HG02870 (cell line): Measurements from ENCODE around the gene SEC11A.
A peak's percentile ranks its signal among the peaks of the same experiment; 100 is the strongest.

Experiments
- ATAC-seq: cut with Tn5 transposase; IDR thresholded peaks from one replicate; pipeline ENCODE4 v1.9.1; 2021; ENCODE audit warnings: mild to moderate bottlenecking, moderate library complexity; ENCODE audit not compliant: unreplicated experiment

Gene SEC11A

GRCh38 chr15:84685304-84685703 is 30.6 kb downstream of the SEC11A start:
- no peak for ATAC-seq

GRCh38 chr15:84684092-84684491 is 31.8 kb downstream of the SEC11A start:
- ATAC-seq = no peak

DNA sequence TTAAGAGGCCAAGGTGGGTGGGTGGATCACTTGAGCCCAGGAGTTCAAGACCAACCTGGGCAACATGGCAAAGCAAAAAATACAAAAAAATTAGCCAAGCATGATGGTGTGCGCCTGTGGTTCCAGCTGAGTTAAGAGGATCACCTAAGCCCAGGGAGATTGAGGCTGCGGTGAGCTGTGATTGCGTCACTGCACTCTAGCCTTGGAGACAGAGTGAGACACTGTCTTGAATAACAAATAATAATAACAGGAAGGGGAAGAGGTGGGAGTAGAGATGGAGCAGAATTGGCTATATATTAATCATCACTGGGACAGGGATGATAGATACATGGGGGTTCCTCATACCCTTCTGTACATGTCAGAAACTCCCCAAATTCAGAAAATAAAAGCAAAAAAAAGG is 34.1 kb downstream of the SEC11A start:
- ATAC-seq = no peak

GRCh38 chr15:84671211-84671610 is 44.7 kb downstream of the SEC11A start:
- no peak for ATAC-seq

DNA sequence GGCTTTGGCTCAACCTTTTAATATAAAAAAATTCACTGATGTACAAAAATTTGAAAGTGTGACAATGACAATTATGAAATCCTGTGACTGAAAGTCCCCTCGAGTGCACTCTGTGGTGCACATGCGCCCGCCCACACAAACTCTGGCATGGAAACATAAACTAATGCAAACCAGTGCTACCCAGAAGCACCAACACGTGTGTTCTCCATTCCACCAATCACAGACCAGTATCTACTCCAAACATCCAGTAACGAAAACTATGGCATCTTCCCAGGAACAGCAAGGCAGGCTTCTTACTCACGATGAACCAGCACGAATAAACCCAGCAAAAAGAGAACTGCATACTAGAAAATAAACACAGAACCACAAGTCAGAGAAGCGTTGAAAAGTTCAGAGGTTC is 46.2 kb downstream of the SEC11A start:
- ATAC-seq = no peak

- no peak for ATAC-seq
These were observed 47.5 kb downstream of the SEC11A start for GRCh38 chr15:84668221-84668982.

GRCh38 chr15:84666373-84666772 is 49.6 kb downstream of the SEC11A start:
- ATAC-seq = no peak

GRCh38 chr15:84661001-84661400 is 54.9 kb downstream of the SEC11A start:
- ATAC-seq = no peak

DNA sequence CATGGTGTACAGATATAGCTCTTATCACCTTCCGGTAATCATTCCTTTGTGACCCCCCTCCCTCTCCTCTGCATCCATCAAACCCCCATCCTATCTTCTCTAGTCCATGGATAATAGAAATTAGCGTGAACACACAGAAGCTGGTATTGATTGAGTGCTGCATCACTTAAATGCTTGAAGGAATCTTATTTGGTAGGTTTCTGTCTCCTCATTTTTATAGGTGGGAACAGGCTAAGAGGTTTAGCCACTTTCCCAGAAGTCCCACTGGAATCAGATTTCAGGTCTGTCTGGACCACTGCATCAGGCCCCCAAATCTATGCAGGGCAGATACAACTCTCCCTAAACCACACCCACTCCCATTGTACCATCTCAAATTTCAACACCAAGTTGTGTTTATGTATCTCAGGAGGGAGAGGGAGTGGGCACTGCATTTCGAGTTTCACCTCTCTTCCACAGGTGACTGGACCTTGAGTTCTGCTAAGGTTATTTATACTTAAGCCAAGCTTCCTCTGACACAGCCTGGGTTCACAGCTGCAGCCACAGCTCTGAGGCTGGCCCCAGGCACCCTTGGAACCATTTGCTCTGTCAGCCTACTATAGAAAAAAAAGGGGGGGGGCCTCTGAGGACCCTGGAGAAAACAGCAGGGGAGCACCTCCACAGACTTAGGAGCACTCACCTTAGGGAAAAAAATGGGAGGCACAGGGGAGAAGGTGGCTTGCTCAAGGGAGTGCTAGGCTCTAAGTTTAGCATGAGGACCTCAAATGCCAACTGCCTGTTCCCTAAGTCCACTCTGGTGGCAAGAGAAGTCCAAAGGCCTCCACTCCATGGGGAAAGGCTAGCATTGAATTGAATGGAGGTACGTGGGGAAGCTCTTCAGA is 55.8 kb downstream of the SEC11A start:
- no peak for ATAC-seq

- no peak for ATAC-seq
These were observed 57.0 kb downstream of the SEC11A start for GRCh38 chr15:84658788-84659411.

DNA sequence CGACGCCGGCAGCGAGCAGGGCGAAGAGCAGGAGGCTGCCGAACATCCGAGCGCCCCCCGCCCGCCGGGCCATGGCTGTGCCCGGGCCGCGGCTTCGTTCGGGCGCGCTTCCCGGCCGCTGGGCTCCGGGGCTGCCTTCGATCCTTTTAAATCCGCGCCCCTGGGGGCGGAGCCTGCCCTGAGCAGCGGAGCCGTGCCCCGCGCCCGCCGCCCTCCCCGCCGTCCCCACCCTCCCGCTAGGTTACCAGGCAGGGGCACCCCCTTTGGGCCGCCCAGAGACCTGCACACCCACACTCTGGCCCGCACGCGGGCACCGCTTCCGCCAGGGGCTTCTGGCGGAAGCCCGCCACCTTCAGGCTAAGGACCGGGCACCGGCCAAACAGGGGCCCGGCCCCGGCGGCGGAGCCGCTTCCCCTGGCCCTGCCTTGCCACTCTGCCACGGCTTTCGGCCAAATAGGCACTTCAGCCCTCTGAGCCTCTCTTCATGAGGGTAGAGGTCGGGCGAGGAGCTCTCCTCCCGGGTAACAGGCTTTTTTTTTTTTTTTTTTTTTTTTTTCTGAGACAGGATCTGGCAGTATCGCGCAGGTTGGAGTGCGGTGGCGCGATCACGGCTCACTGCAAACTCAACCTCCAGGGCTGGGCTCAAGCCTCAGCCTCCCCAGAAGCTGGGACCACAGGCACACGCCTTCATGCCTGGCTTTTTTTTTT is 57.7 kb downstream of the SEC11A start, which contains the start of gene NMB:
Gene NMB, minus strand, starts transcription at position 120 of the 708 bp plus-strand sequence. Its CDS starts 47 bp downstream, at position 73.
- ATAC-seq = peak; percentile 43

DNA sequence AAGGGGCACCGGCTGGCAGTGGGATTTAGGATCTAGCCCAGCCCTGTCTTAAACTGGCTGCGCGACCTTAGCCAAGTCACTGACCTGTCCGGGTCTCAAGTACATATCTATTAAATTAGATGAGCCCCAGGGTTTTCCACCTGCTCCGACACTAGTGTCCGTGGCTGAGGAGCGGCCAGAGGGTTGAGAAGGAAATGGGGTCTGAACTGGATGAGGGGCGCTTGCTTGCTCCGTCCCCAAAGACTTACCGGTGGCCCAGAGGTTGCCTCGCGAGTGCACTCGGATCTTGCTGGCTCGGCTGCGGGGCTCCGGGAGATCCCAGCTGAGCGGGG is 58.2 kb downstream of the SEC11A start:
- no peak for ATAC-seq

DNA sequence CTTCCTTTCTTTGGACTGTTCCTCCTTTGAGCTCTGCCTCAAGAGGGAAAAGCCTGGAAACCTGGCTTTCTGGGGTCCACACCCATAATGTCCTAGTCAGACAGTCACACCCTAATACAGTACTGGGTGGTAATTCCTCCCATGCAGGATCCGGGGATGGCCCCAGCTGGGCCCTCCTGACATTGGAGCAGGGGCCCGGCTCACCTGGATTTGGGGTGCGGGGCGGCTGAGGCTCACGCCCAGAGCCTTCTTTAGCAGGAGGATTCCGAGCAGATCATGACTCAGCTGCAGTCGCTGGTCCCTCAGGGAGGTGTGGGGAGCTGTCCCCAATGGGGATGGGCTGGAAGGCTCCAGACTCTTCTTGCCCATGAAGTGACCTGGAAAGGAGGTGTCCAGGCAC is 59.0 kb downstream of the SEC11A start:
- ATAC-seq = no peak

DNA sequence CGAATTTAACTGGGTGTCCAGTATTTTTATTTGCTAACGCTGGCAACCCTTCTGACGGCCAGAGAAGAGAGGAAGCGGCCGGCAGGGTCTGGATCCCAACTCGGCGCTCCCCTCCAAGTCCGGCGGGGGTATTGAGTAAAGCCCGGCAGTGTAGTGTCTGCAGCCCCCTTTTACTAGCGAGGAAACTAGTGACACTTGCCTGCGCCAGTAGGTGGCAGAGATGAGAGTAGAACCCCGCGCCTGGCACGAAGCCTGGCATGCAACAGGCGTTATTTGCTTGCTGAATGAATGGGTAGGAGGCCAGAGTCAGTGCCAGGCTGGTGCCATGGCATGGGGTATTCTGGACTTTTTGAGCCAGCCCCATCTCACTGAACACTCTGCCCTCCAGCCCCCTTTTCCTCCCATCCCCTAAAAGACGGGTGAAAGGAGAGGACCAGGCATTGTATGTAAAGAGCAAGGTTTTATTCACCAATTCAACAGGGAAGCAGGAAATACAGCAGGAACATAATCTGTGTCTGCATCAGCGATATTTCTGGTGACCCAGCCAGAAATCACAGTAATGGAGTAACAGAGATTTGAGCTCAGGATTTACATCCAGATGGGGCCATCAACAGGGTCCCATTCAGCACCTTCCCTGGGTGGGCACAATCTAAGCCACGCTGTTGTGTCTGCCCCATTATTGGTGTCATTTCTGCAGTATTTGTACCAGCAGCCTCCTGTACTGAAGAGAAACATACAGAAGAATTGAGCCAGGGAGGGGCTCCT is 61.1 kb downstream of the SEC11A start:
- ATAC-seq = no peak

DNA sequence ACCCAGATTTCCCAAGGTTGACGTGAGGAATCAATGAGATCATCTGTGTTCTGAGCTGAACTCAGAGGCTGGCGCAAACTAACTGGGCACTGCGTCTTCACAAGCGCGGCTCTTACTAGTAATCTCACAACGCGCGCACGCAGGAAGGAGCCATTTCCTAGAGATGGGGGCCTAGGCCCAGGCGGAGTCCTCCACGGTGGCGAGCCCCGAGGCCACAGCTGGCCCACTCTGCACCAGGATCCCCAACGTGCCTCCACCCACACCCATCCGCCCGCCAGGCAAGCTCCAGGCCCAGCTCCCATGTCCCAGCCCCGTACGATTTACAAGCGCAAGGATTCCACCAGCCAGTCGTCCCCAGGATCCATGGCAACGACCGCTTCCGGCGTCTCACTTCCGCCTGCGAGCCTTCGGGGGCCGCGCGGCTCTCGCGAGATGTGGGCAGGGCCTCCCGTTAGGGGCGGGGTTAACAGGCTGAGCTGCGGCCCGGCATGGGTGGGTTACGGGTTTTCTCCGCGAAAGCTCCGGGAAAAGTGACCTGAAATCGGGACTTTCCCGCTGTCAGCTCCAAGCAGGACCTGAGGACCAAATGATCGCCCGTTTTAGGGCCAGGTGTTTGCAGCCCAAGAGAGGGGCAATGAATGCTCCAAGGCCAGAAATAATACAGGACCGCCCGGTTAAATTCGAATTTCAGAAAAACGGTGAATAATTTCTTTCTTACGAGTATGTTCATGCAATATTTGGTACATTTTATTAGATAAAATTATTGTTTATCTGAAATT is 61.8 kb downstream of the SEC11A start, which contains the start of gene WDR73:
Gene WDR73, minus strand, starts transcription at position 374 of the 779 bp plus-strand sequence. Its CDS starts 9 bp downstream, at position 365.
- ATAC-seq = peak; percentile 83

GRCh38 chr15:84653584-84653909 is 62.4 kb downstream of the SEC11A start:
- ATAC-seq = no peak

DNA sequence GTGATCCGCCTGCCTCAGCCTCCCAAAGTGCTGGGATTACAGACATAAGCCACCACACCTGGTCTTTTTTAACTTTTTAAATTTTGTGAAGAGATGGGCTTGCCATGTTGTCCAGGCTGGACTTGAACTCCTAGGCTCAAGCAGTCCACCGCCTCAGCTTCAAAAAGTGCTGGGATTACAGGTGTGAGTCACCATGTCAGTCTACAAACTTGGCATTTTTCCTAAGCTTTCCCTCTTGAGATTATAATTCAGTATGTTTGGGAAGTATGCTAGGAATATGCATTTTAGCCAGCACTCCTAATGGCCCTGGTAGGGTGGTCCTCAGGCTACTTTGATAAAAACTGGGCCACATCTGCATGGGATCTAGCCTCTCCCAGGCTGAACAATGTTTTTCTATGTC is 66.2 kb downstream of the SEC11A start:
- ATAC-seq = no peak

DNA sequence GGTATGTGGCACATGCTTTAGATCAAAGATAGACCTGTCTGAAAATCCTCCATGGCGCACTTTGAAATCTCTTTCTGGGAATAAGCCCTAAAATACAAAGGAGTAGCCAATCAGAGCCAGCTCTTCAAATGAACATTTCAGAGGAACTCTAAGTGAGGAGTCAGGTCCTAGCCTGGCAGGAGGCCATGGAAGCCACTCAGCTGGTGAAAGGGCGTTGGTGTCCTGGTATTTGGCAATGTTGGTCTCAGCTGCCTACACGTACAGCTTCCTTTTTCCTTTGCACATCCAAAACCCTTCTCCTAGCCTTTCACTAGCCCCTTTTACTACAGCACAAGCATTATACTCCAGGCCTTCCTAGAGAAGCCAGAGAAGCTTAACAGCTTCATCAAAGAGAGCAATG is 67.4 kb downstream of the SEC11A start:
- ATAC-seq = no peak

- no peak for ATAC-seq
These were observed 68.2 kb downstream of the SEC11A start for GRCh38 chr15:84647726-84648125.

DNA sequence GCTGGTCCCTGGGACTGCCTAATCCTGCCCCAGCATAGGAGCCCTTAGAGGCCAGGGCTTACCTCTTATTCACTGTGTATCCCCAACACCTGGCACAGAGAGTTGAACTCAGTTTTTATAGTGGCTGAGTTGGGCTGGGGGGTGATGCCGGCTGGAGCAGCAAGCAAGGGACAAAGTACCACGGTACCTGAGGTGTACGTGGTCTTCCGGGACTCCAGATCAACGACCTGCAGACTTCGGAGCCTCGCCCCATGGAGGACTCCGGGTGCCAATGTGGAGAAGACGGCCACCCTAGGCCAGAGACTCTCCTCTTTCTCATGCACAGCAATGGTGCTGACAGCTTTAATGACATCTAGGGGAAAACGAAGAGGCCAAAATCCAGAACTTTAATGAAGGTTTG is 69.9 kb downstream of the SEC11A start:
- ATAC-seq = no peak
